Ectodermal cell (in vitro differentiated cells): ENCODE data around the gene SNX5.
"Not testable (repeated sequence)": the region's sequence is repeated elsewhere in the genome, so short reads cannot be mapped to it uniquely, and the experiment has no call there.

Experiments used
- H3K27ac ChIP-seq: 2 replicates; pipeline ENCODE4 v1.7.0; 2013; ENCODE audit warnings: mild to moderate bottlenecking, low read depth, low read length; ENCODE audit not compliant: insufficient read depth, poor library complexity, severe bottlenecking
- H3K27me3 ChIP-seq: 2 replicates; pipeline ENCODE4 v1.7.0; 2013; ENCODE audit warnings: mild to moderate bottlenecking, low read length; ENCODE audit not compliant: insufficient read depth, control insufficient read depth, poor library complexity, severe bottlenecking
- H3K36me3 ChIP-seq: one replicate; pipeline ENCODE4 v1.7.0; 2013; ENCODE audit warnings: low read length; ENCODE audit not compliant: control insufficient read depth, insufficient read depth
- H3K4me1 ChIP-seq: one replicate; pipeline ENCODE4 v1.7.0; 2013; ENCODE audit warnings: low read length; ENCODE audit not compliant: control insufficient read depth, insufficient read depth
- H3K4me3 ChIP-seq: 2 replicates; pipeline ENCODE4 v1.7.0; 2013; ENCODE audit warnings: low read depth, low read length, control low read depth; ENCODE audit not compliant: insufficient read depth
- H3K9me3 ChIP-seq: 2 replicates; pipeline ENCODE4 v1.7.0; 2013; ENCODE audit warnings: mild to moderate bottlenecking, low read length, moderate library complexity; ENCODE audit not compliant: control insufficient read depth
- WGBS, 2 experiments: methylation state at CpG; one replicate each; pipeline ENCODE4 v1.1.7; 2013; ENCODE audit warnings: missing lambda C conversion rate in 2 of 2; 5-methylcytosine and 5-hydroxymethylcytosine counted together

SNX5 gene

DNA sequence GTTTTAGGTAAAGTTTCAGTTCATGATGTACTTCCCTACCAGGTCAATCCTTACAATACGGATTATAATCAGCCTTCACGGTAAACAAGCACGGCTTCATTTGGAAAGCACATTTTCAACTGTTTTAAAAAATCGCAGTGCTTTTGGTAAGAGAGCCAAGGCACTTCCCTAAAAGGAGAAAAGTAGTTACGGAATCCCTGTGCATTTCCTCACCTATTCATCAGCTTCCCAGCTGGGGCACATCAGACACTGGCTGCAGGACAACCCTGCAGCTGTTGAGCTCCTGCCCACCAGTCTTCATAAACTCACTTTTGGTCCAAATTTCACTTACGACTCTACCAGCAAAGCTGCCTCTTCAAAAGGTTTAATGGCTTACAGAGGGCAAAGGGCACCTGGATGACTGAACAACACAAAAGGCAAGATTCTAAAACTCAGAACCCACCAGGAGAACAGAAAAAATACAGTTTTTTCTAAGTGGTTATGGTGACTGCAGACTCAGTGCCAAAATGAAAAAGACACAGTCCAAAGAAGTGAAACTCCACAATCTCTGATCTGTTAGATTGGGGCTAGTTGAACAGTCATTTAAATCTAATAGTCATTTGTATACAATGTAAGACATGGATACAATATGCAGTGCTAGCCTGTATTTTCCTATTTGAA lies 7.5 kb downstream of the SNX5 start:
- Histone ChIP-seq H3K27ac (no peak overlapping the region), H3K9me3 (no peaks in the 10 kb centered on the region), H3K4me1 (peaks cover 21% of the 10 kb centered on the region), H3K36me3 (peaks cover 6% of the 10 kb centered on the region), H3K4me3 (no peak overlapping the region), H3K27me3 (no peaks in the 10 kb centered on the region)
- WGBS, 2 experiments: 85 to 86% methylated on average over 6 of the region's 6 CpGs

DNA sequence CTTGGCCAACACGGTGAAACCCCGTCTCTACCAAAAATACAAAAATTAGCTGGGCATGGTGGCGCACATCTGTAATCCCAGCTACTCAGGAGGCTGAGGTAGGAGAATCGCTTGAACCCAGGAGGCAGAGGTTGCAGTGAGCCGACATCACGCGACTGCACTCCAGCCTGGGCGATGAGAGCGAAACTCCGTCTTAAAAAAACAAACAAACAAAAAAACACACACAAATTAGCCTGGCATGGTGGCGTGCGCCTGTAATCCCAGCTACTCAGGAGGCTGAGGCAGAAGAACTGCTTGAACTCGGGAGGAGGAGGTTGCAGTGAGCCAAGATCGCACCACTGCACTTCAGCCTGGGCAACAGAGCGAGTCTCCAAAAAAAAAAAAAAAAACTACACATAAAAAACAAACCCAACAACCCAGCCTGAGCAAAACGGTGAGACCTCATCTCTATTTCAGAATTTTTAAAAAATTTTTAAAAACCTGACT lies 8.2 kb downstream of the SNX5 start:
- H3K27me3 ChIP-seq, H3K4me3 ChIP-seq, H3K27ac ChIP-seq, H3K9me3 ChIP-seq, H3K36me3 ChIP-seq: not testable (repeated sequence)
- peaks cover 16% of the 10 kb centered on the region for H3K4me1 ChIP-seq
- 89 to 93% methylated on average over 16 of the region's 16 CpGs for WGBS, 2 experiments

DNA sequence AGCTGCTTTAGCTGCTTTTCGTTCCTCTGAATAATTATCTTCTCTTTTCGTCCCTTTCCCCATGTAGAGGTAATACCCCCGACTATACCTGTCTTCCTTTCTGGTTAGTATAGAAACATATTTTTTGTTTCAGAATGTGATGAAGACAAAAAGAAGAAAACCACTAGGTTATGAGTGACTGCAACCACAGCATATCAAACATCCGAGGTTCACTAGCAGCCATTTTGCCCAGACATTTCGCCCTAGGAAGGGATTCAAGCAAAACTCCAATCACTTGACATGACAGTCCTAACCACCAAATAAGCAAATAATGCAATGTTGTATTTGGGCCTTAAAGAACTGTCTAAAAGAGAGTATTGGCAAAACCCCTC lies 9.4 kb downstream of the SNX5 start:
- Histone ChIP-seq H3K36me3 (peaks cover 12% of the 10 kb centered on the region), H3K27me3 (no peaks in the 10 kb centered on the region), H3K4me1 (peaks cover 12% of the 10 kb centered on the region), H3K27ac (no peak overlapping the region), H3K4me3 (no peak overlapping the region), H3K9me3 (no peaks in the 10 kb centered on the region)
- 92 to 94% methylated on average over 4 to 5 of the region's 5 CpGs for WGBS, 2 experiments

DNA sequence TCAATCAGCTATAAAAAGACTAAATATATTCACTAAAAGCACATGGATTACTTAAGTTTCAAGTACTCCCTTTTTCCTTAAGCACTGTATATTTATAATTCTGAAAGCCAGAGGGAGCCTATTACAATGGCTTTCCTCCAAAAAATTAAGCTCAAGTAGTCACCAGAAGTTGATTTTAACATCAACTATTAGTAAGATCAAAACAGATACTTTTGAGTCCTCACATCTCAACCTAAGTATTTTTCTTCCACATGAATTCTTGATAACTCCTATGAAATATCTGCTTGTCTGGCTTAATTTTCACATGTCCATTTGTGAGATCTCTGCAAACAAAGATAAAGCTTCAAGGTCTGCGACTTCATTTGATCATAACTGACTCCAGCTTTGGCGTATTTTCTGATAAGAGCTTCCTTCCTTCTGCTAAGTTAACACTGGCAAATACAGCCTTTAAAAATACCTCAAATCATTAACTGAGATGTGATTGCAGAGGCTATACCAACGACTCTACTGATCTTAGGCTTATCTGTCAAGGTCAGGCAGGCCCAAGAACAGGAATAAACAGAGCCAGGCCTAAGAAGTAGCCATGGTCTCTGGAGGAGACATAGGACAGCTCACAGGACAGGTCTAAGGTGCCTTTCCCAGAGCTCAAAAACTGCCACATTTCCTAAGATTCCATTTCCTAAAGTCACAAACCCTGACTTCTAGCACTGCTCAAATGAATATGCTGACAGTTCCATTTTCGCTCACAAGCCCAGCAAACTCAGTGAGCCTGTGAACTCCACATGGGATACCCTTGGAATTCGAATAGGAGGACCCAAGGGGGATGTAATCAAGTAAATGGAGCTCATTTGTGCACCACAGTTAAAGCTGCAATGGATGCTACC lies 10.0 kb downstream of the SNX5 start:
- no peaks in the 10 kb centered on the region for H3K9me3 ChIP-seq
- 84 to 87% methylated on average over 5 of the region's 5 CpGs for WGBS, 2 experiments
- H3K4me1 ChIP-seq: peaks cover 12% of the 10 kb centered on the region
- no peak overlapping the region for H3K4me3 ChIP-seq
- peaks cover 18% of the 10 kb centered on the region for H3K36me3 ChIP-seq
- no peak overlapping the region for H3K27ac ChIP-seq
- no peaks in the 10 kb centered on the region for H3K27me3 ChIP-seq

DNA sequence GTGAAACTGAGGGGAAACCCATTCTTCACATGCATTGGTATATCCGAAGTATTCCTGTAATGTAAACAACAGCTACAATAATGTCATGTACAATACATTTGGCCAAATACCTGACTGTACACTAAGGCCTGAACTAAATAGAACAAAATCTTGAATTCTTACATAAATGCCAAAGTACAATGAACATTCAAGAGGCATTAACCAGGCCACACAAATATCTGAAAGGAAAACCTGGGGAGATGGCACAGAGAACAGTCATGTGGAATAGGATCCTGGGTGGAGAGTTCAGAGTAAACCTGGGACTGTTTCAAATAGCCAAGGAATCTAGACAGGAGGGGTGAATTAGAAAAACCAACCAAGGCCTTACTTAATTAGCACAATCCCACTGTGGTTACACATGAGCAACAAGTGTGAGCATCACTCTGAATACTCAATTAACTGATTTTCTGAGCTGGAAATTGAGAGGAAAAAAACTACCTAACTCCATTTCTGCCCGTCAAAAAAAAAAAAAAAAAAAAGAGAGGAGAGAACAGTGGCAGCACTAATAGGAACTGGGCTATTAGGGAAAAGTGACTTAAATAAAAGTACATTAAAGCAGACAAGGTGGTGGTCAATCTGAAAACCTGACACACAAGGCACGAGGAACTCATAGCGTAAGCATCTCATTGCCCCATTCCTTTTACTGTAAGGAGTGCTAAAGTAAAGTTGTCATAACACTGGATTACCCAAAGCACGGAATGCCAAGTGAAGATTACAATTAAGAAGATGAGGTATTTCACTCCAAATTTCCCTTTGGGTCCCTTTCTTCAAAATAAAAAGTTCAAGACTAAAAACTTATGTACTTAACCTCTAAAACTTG lies 10.9 kb downstream of the SNX5 start:
- H3K27ac ChIP-seq: no peak overlapping the region
- H3K4me3 ChIP-seq: no peak overlapping the region
- peaks cover 12% of the 10 kb centered on the region for H3K4me1 ChIP-seq
- H3K27me3 ChIP-seq: no peaks in the 10 kb centered on the region
- H3K36me3 ChIP-seq: peaks cover 27% of the 10 kb centered on the region
- no peaks in the 10 kb centered on the region for H3K9me3 ChIP-seq
- WGBS, 2 experiments: 83% methylated on average over 5 of the region's 5 CpGs

DNA sequence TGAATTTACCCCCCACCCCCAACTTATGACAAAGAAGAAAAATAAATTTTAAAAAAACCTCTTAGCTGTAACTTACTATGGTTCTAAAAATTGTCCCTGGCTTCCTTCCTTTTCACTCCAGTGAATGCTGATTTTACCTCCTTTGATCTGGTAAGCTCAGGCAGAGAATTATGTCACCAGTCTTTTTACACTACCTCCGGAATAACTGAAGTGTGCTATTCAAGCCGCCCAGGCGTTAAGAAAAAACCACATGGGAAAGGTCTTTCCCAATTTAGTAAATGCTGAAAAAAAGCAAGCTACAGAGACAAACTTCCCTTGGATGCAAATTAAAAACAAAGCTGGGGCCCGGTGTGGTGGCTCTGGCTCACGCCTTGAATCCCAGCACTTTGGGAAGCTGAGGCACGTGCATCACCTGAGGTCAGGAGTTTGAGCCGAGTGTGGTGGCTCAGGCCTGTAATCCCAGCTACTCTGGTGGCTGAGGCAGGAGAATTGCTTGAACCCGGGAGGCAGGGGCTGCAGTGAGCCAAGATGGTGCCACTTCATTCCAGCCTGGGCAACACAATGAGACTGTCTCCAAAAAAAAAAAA lies 12.4 kb downstream of the SNX5 start:
- WGBS, 2 experiments: 91 to 95% methylated on average over 8 of the region's 8 CpGs
- Histone ChIP-seq H3K9me3 (no peaks in the 10 kb centered on the region), H3K4me1 (peaks cover 7% of the 10 kb centered on the region), H3K4me3 (no peak overlapping the region), H3K27me3 (no peaks in the 10 kb centered on the region), H3K36me3 (peaks cover 31% of the 10 kb centered on the region), H3K27ac (no peak overlapping the region)

DNA sequence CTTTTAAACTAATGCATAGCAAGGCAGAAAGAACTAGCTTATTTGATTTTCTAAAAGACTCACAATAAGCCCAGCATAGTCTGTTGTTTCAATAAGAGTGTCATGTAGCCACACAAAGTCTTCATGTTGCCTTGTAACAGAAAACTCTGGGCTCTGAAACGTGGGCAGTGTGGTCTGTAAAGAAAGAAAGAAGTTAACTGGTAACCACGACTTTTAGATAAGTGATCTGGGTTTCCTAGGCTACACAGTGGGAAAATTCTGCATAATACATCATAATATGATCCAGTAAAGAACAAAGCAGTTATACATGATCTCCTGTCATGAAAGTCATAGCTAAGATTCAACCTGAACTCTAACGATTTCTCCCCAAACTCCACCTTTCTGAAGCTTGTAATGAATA lies 13.3 kb downstream of the SNX5 start:
- no peaks in the 10 kb centered on the region for H3K4me1 ChIP-seq
- peaks cover 40% of the 10 kb centered on the region for H3K36me3 ChIP-seq

DNA sequence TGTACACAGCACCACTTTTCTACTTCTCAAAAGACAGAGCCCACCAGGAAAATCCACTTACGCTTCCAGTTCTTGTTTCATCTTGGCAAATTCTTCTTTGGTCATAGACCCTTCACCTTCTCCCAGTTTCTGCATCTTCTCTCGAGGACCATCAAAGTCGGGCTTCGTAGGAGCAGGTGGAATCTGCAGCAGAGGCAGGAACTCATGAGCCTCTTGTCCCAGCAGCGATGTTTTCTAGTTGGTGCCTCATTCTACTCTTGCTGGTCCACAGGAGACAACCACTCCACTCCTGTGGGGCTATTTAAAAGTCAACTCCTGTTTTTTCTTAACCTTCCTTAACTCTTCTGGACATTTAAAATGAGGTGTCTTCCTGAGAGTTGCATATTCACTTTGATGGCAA lies 14.7 kb downstream of the SNX5 start:
- Histone ChIP-seq H3K4me1 (no peaks in the 10 kb centered on the region), H3K9me3 (no peaks in the 10 kb centered on the region), H3K27me3 (no peaks in the 10 kb centered on the region), H3K27ac (no peak overlapping the region), H3K4me3 (no peak overlapping the region), H3K36me3 (peaks cover 54% of the 10 kb centered on the region)
- 92 to 97% methylated on average over 5 of the region's 5 CpGs for WGBS, 2 experiments

More for the DNA sequence above, 13.3 kb downstream of the SNX5 start:
- no peak overlapping the region for H3K4me3 ChIP-seq
- no peaks in the 10 kb centered on the region for H3K9me3 ChIP-seq
- no peak overlapping the region for H3K27ac ChIP-seq
- 85 to 94% methylated on average over 3 of the region's 3 CpGs for WGBS, 2 experiments
- H3K27me3 ChIP-seq: no peaks in the 10 kb centered on the region

DNA sequence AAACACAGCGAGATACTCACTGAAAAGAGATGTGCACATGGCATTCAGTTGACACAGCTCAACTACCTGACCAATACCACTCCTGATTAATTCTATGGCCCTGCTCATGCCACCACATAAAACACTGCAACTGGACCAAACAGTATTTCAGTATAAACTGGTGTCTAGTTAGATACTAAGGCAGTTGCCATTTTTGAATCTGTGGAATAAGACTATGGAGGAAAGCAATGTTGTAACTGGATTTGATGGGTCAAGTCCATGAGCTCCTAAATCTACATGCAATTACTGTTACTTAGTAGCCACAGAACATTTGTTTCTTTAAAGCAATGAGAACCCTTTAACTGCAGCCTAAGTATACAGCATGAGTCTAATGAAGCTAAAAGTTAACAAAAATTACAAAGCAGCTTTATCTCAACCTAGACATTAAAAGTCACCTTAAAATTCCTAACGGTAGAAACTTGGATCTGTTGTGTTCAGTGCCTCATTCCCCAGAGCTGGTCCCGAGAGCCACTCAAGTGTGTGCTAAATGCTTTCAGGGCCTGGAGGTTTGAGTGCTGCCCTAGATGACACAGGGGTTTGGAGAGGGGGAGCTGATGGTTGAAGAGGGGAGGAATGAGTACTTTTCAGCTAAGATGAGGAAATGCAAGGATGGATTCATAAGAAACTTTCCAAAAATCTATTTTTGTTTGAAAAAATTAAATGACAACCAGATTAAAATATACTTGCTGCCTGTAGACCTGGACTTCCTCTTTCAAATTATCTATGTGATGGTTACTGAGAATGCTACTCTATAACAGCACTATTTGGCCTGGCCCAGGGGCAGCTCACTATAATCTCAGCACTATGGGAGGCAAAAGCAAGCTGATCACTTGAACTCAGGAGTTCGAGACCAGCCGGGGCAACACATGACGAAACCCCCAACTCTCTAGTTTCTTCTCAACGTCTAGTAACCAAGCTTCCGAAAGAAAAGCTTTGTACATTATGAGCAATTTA lies 15.6 kb downstream of the SNX5 start:
- 96 to 97% methylated on average over 8 of the region's 8 CpGs for WGBS, 2 experiments
- peaks cover 63% of the 10 kb centered on the region for H3K36me3 ChIP-seq

More for the DNA sequence above, 15.6 kb downstream of the SNX5 start:
- no peaks in the 10 kb centered on the region for H3K9me3 ChIP-seq
- no peaks in the 10 kb centered on the region for H3K4me1 ChIP-seq
- no peaks in the 10 kb centered on the region for H3K27me3 ChIP-seq
- H3K27ac ChIP-seq: no peak overlapping the region
- H3K4me3 ChIP-seq: no peak overlapping the region
